OCI-LY1 (cell line): ENCODE data around the gene USP6NL.

Source experiments
- H2AFZ ChIP-seq: fragments of 200-600 bp; sonication (generic), shearing (Covaris generic); 2 replicates; pipeline ENCODE4 v1.6.0; 2014; ENCODE audit warnings: antibody characterized with exemption, mild to moderate bottlenecking, low read length
- H3F3A ChIP-seq: fragments of 200-600 bp; sonication (generic), shearing (Covaris generic); 2 replicates; pipeline ENCODE4 v1.6.0; 2014; ENCODE audit warnings: mild to moderate bottlenecking, antibody characterized with exemption, low read length, moderate library complexity; ENCODE audit not compliant: insufficient read depth
- H3K27ac ChIP-seq: fragments of 200-600 bp; sonication (generic); 2 replicates; pipeline ENCODE4 v1.5.1; 2014; ENCODE audit warnings: low read length, mixed run types, mild to moderate bottlenecking, low read depth; ENCODE audit not compliant: poor library complexity, severe bottlenecking
- H3K27me3 ChIP-seq: fragments of 200-600 bp; sonication (generic); 2 replicates; pipeline ENCODE4 v1.6.0; 2014; ENCODE audit warnings: antibody characterized with exemption, mild to moderate bottlenecking, low read length, moderate library complexity; ENCODE audit not compliant: insufficient read depth
- H3K36me3 ChIP-seq: fragments of 200-600 bp; sonication (generic); 2 replicates; pipeline ENCODE4 v1.6.1; 2014; ENCODE audit warnings: mild to moderate bottlenecking, antibody characterized with exemption, low read length, moderate library complexity, mixed read lengths; ENCODE audit not compliant: insufficient read depth
- H3K4me1 ChIP-seq: fragments of 200-600 bp; sonication (generic); 2 replicates; pipeline ENCODE4 v1.5.1; 2014; ENCODE audit warnings: mild to moderate bottlenecking, low read length, moderate library complexity; ENCODE audit not compliant: insufficient read depth, severe bottlenecking
- H3K4me2 ChIP-seq: fragments of 200-600 bp; sonication (generic), shearing (Covaris generic); 2 replicates; pipeline ENCODE4 v1.6.1; 2014; ENCODE audit warnings: low read length
- H3K4me3 ChIP-seq: fragments of 200-600 bp; sonication (generic); 2 replicates; pipeline ENCODE4 v1.5.1; 2014; ENCODE audit warnings: low read length, low read depth, mild to moderate bottlenecking, mixed read lengths; ENCODE audit not compliant: poor library complexity, severe bottlenecking
- H3K79me2 ChIP-seq: fragments of 200-600 bp; shearing (Covaris generic); 2 replicates; pipeline ENCODE4 v1.6.1; 2016; ENCODE audit warnings: mixed run types, low read length, mixed read lengths; ENCODE audit not compliant: insufficient read depth
- H3K9ac ChIP-seq: fragments of 200-600 bp; sonication (generic), shearing (Covaris generic); 2 replicates; pipeline ENCODE4 v1.6.1; 2014; ENCODE audit warnings: mild to moderate bottlenecking, low read length, mixed read lengths
- H3K9me2 ChIP-seq: fragments of 200-600 bp; sonication (generic), shearing (Covaris generic); 2 replicates; pipeline ENCODE4 v1.6.1; 2014; ENCODE audit warnings: low read depth, mild to moderate bottlenecking, low read length, mixed read lengths
- H3K9me3 ChIP-seq: fragments of 200-600 bp; shearing (Covaris generic); 2 replicates; pipeline ENCODE4 v1.6.1; 2014; ENCODE audit warnings: low read length, mixed read lengths
- H4K20me1 ChIP-seq: fragments of 200-600 bp; sonication (generic), shearing (Covaris generic); 2 replicates; pipeline ENCODE4 v1.6.0; 2016; ENCODE audit warnings: mild to moderate bottlenecking, low read length; ENCODE audit not compliant: insufficient read depth
- EZH2 ChIP-seq: fragments of 200-600 bp; sonication (generic), shearing (Covaris generic); IDR thresholded peaks from 2 replicates; pipeline ENCODE4 v1.8.0; 2017; ENCODE audit warnings: borderline replicate concordance, mixed run types, mild to moderate bottlenecking, antibody characterized with exemption, low read length, moderate library complexity, mixed read lengths
- TF ChIP-seq, protein P1 (sequence below): fragments of 200-600 bp; sonication (generic), shearing (Covaris generic); IDR thresholded peaks from 2 replicates; pipeline ENCODE4 v1.5.1; 2017; ENCODE audit warnings: mild to moderate bottlenecking, antibody characterized with exemption, low read length, moderate library complexity, mixed read lengths

The USP6NL gene

DNA sequence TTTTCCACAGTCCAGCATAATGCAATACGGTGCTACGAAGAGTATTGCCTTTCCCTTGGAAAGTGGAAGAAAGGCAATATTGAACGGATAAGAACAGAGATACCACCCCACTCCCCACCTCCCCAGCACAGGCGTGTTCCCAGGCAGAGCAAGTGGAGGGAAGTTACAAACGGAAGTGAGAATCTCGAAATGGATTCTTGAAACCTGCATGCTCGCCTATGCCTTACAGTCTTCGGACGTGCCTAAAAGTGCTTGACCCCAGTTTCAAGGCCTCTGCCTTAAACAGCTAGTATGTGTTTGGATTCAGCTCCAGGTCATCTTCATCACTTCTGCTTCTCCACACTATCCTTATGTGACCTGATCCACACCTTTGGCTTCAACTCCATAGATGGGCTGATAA is 35.0 kb upstream of the USP6NL start:
- TF ChIP-seq, protein P1, sequence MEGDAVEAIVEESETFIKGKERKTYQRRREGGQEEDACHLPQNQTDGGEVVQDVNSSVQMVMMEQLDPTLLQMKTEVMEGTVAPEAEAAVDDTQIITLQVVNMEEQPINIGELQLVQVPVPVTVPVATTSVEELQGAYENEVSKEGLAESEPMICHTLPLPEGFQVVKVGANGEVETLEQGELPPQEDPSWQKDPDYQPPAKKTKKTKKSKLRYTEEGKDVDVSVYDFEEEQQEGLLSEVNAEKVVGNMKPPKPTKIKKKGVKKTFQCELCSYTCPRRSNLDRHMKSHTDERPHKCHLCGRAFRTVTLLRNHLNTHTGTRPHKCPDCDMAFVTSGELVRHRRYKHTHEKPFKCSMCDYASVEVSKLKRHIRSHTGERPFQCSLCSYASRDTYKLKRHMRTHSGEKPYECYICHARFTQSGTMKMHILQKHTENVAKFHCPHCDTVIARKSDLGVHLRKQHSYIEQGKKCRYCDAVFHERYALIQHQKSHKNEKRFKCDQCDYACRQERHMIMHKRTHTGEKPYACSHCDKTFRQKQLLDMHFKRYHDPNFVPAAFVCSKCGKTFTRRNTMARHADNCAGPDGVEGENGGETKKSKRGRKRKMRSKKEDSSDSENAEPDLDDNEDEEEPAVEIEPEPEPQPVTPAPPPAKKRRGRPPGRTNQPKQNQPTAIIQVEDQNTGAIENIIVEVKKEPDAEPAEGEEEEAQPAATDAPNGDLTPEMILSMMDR, result no peak
- no peak for TF ChIP-seq EZH2
- no peak overlapping the region for H3K9ac ChIP-seq
- no peaks in the 10 kb centered on the region for H3K9me3 ChIP-seq
- no peaks in the 10 kb centered on the region for H3K9me2 ChIP-seq
- H3F3A ChIP-seq, result no peaks in the 10 kb centered on the region
- H3K4me3 ChIP-seq, result no peak overlapping the region
- no peaks in the 10 kb centered on the region for H3K79me2 ChIP-seq
- H3K4me2 ChIP-seq, result no peak overlapping the region
- peaks cover 4% of the 10 kb centered on the region; the same call in 1 of the 2 replicates for H3K27me3 ChIP-seq
- H4K20me1 ChIP-seq, result no peaks in the 10 kb centered on the region
- no peak overlapping the region for H2AFZ ChIP-seq
- no peaks in the 10 kb centered on the region; the same call in 1 of the 2 replicates for H3K36me3 ChIP-seq
- H3K4me1 ChIP-seq, result no peaks in the 10 kb centered on the region
- H3K27ac ChIP-seq, result no peak overlapping the region

DNA sequence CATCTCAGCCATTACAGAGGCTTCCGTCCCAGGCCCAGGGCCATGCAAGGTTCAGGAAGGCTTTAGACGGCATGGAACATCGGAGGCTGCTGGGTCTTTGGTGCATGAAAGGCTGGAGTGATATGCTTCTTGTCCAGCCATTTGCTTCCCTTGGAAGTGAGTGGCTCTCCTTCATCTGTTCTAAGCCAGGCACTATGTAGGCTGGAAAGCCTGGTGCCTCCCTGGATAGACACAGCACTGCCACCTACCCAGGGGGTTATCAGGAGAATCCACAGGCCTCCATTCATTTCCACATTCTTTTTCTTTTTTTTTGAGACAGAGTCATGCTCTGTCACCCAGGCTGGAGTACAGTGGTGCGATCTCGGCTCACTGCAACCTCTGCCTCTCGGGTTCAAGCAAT is 31.6 kb upstream of the USP6NL start:
- no peaks in the 10 kb centered on the region for H3K9me2 ChIP-seq
- H3K4me2 ChIP-seq, result no peak overlapping the region
- no peaks in the 10 kb centered on the region for H3K4me1 ChIP-seq
- no peaks in the 10 kb centered on the region for H3K79me2 ChIP-seq
- H2AFZ ChIP-seq, result no peak overlapping the region
- no peak overlapping the region for H3K27ac ChIP-seq
- no peaks in the 10 kb centered on the region for H4K20me1 ChIP-seq
- TF ChIP-seq, protein P1, result no peak
- TF ChIP-seq EZH2, result no peak
- no peaks in the 10 kb centered on the region; the same call in 1 of the 2 replicates for H3K36me3 ChIP-seq
- H3K9ac ChIP-seq, result no peak overlapping the region
- peaks cover 4% of the 10 kb centered on the region; the same call in 1 of the 2 replicates for H3K27me3 ChIP-seq
- H3K4me3 ChIP-seq, result no peak overlapping the region
- no peaks in the 10 kb centered on the region for H3F3A ChIP-seq
- no peaks in the 10 kb centered on the region for H3K9me3 ChIP-seq

DNA sequence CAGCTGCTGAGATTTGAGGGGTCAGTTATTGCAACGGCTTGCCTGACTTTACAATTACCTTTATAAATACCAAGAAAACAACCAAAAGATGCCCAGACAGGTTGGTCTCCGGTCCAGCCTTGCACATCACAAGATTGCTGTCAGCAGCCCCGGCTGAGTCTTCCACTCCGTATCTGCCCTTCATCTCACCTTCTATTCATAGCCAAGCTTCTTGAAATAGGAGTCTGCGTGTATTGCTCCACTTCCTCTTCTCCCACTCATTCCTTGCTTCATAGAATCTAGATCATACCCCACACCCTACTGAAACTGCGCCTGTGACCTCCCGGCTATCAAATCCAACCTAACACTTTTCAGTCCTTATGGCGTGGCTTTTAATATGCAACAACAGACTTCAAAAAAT is 31.1 kb upstream of the USP6NL start:
- Histone ChIP-seq H3K9me2 (no peaks in the 10 kb centered on the region), H3K4me2 (no peak overlapping the region), H4K20me1 (no peaks in the 10 kb centered on the region), H3F3A (no peaks in the 10 kb centered on the region), H3K9me3 (no peaks in the 10 kb centered on the region), H3K36me3 (no peaks in the 10 kb centered on the region; the same call in 1 of the 2 replicates), H2AFZ (no peak overlapping the region), H3K9ac (no peak overlapping the region), H3K27ac (no peak overlapping the region), H3K27me3 (peaks cover 4% of the 10 kb centered on the region; the same call in 1 of the 2 replicates), H3K79me2 (no peaks in the 10 kb centered on the region), H3K4me1 (no peaks in the 10 kb centered on the region), H3K4me3 (no peak overlapping the region)
- TF ChIP-seq, protein P1, result no peak
- TF ChIP-seq EZH2, result no peak
